Measurements from ENCODE around the gene SCGB1D1. TPM values are rescaled to one million over a fixed set of nuclear protein-coding genes. Genes with fewer than 3 reads are reported as not detected.

SCGB1D1 gene
- polyA plus RNA-seq, 1 of the 3 experiments (the other 2 are of a cell fraction), result not detected

- no peak overlapping the region for H3K9ac ChIP-seq
- H3K4me1 ChIP-seq (ENCODE audit: control insufficient read depth in 1 of 2, insufficient read depth in 2 of 2, low read depth in 1 of 2, low read length in 1 of 2), result no peaks in the 10 kb centered on the region
- ChIA-PET CTCF (interaction anchor here (0.7 kb wide), 1 partner anchor 13 kb away, joined by 3 read pairs; no protein-coding TSS in a partner anchor), POLR2A (interaction anchor here (0.6 kb wide), 1 partner anchor 149 kb away, joined by 3 read pairs; no protein-coding TSS in a partner anchor)
- no peak overlapping the region for H3K27ac ChIP-seq (ENCODE audit: low read depth in 2 of 2, low read length in 1 of 2)
- no peaks in the 10 kb centered on the region; the same call in 1 of the 2 replicates for H3K79me2 ChIP-seq (ENCODE audit: insufficient read depth)
- no peak for TF ChIP-seq TCF12 (IDR thresholded peaks at IDR 0.05)
- no peak for TF ChIP-seq USF1 (IDR thresholded peaks at IDR 0.05; ENCODE audit: borderline replicate concordance, low read depth)
- TF ChIP-seq RXRA (IDR thresholded peaks at IDR 0.05; ENCODE audit: borderline replicate concordance, low read depth), result no peak
- no peak for TF ChIP-seq ELF1 (IDR thresholded peaks at IDR 0.05)
- TF ChIP-seq NFIC (IDR thresholded peaks at IDR 0.05; ENCODE audit: borderline replicate concordance), result no peak
- TF ChIP-seq RFX5 (IDR thresholded peaks at IDR 0.05; ENCODE audit: low read length), result no peak
- no peak for TF ChIP-seq NRF1 (IDR thresholded peaks at IDR 0.05; ENCODE audit: low read depth, low read length)
- no peak for TF ChIP-seq FOXM1 (IDR thresholded peaks at IDR 0.05; ENCODE audit: low read depth)
- TF ChIP-seq PBX3 (IDR thresholded peaks at IDR 0.05), result no peak
- H3K4me2 ChIP-seq, result no peak overlapping the region
- H3K9me2 ChIP-seq, result no peaks in the 10 kb centered on the region
- no peaks in the 10 kb centered on the region for H3K27me3 ChIP-seq (ENCODE audit: insufficient read depth)
- no peaks in the 10 kb centered on the region for H3K9me3 ChIP-seq
- no peaks in the 10 kb centered on the region for H3F3A ChIP-seq (replicated peaks; ENCODE audit: insufficient read depth)
- H3K4me3 ChIP-seq (ENCODE audit: low read depth in 2 of 2, low read length in 1 of 2), result no peak overlapping the region
- no peak overlapping the region for H2AFZ ChIP-seq (ENCODE audit: low read depth)
- peaks cover 31 to 70% of the 10 kb centered on the region in 2 experiments for H3K36me3 ChIP-seq (replicated peaks in 1 of 2; ENCODE audit: control insufficient read depth in 1 of 2, insufficient read depth in 2 of 2, low read length in 1 of 2)
- peak; percentile 10 for DNase-seq
- 98% methylated on average over 10 of the region's 11 CpGs for WGBS (ENCODE audit: low lambda C conversion rate)
- H4K20me1 ChIP-seq (ENCODE audit: insufficient read depth), result no peaks in the 10 kb centered on the region
These were observed 44.6 kb upstream of the SCGB1D1 start for GRCh38 chr11:62145261-62145871.

- Histone ChIP-seq H2AFZ (ENCODE audit: low read depth) (no peak overlapping the region), H3K79me2 (ENCODE audit: insufficient read depth) (no peaks in the 10 kb centered on the region), H3K9me3 (no peaks in the 10 kb centered on the region), H3K4me2 (no peak overlapping the region), H3K4me1 (ENCODE audit: control insufficient read depth in 1 of 2, insufficient read depth in 2 of 2, low read depth in 1 of 2, low read length in 1 of 2) (no peaks in the 10 kb centered on the region), H3K27ac (ENCODE audit: low read depth in 2 of 2, low read length in 1 of 2) (no peak overlapping the region), H3K27me3 (ENCODE audit: insufficient read depth) (no peaks in the 10 kb centered on the region), H3K9ac (no peak overlapping the region), H4K20me1 (ENCODE audit: insufficient read depth) (no peaks in the 10 kb centered on the region), H3K4me3 (ENCODE audit: low read depth in 2 of 2, low read length in 1 of 2) (no peak overlapping the region), H3K9me2 (no peaks in the 10 kb centered on the region), H3K36me3 (replicated peaks in 1 of 2; ENCODE audit: control insufficient read depth in 1 of 2, insufficient read depth in 2 of 2, low read length in 1 of 2) (peaks cover 36 to 69% of the 10 kb centered on the region in 2 experiments), H3F3A (replicated peaks; ENCODE audit: insufficient read depth) (no peaks in the 10 kb centered on the region)
- peak; percentile 5 for DNase-seq
- ChIA-PET POLR2A (interaction anchor here (0.7 kb wide), 2 partner anchors 23 to 177 kb away, joined by 3 read pairs; no protein-coding TSS in a partner anchor), CTCF (interaction anchor here (0.9 to 1.0 kb wide), 2 partner anchors 10 to 164 kb away, joined by 3 read pairs; no protein-coding TSS in a partner anchor)
- no peak for TF ChIP-seq ELF1 (IDR thresholded peaks at IDR 0.05)
- no peak for TF ChIP-seq RFX5 (IDR thresholded peaks at IDR 0.05; ENCODE audit: low read length)
- no peak for TF ChIP-seq FOSL2 (IDR thresholded peaks at IDR 0.05; ENCODE audit: borderline replicate concordance, low read depth)
- no peak for TF ChIP-seq MEF2A (IDR thresholded peaks at IDR 0.05; ENCODE audit: borderline replicate concordance, low read depth)
- TF ChIP-seq EP300 (IDR thresholded peaks at IDR 0.05; ENCODE audit: borderline replicate concordance in 1 of 2, low read depth in 1 of 2, low read length in 1 of 2), result no peak
- no peak for TF ChIP-seq POLR2AphosphoS5 (IDR thresholded peaks at IDR 0.05; ENCODE audit: low read depth, low read length)
- no peak for TF ChIP-seq JUND (IDR thresholded peaks at IDR 0.05)
- TF ChIP-seq RCOR1 (IDR thresholded peaks at IDR 0.05; ENCODE audit: low read length), result no peak
- no peak for TF ChIP-seq MAX (IDR thresholded peaks at IDR 0.05; ENCODE audit: low read depth)
- TF ChIP-seq TEAD4 (IDR thresholded peaks at IDR 0.05; ENCODE audit: borderline replicate concordance, insufficient read depth), result no peak
- no peak for TF ChIP-seq TCF12 (IDR thresholded peaks at IDR 0.05)
- TF ChIP-seq USF2 (IDR thresholded peaks at IDR 0.05; ENCODE audit: borderline replicate concordance, low read depth, low read length), result no peak
- no peak for TF ChIP-seq CTCF (IDR thresholded peaks at IDR 0.05)
- no peak for TF ChIP-seq NFIC (IDR thresholded peaks at IDR 0.05; ENCODE audit: borderline replicate concordance)
- no peak for TF ChIP-seq NRF1 (IDR thresholded peaks at IDR 0.05; ENCODE audit: low read depth, low read length)
- TF ChIP-seq FOXM1 (IDR thresholded peaks at IDR 0.05; ENCODE audit: low read depth), result no peak
- WGBS (ENCODE audit: low lambda C conversion rate), result 96% methylated on average over 36 of the region's 36 CpGs
These were observed 43.4 kb upstream of the SCGB1D1 start for GRCh38 chr11:62146476-62147200.
